Stimulated activated CD4-positive, alpha-beta T cell treated with anti-CD3 and anti-CD28 coated beads, TNF-alpha, amount 100 ng/mL, for 4 hours (primary cell): ENCODE results near the gene ZFAND4.
"Not testable (repeated sequence)": the region's sequence is repeated elsewhere in the genome, so short reads cannot be mapped to it uniquely, and the experiment has no call there.

Experiments used
- DNase-seq, 3 experiments: peaks; one replicate each; pipeline ENCODE4 v3.0.0-alpha.2; 2020; ENCODE audit warnings: low read depth in 3 of 3

Gene ZFAND4

DNA sequence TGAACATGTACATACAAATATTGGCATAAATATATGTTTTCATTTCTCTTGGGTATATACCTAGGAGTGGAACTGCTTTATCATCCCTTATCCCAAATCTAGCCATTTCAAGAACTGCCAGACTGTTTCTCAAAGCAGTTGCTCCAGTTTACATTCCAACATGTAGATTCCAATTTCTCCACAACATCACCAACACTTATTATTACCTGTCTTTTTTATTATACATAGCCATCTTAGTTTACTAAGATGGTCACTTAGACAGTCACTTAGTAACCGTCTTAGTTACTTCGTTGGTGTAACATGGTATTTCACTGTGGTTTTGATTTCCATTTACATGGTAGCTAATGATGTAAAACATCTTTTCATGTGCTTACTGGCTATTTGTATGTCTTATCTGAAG is 82.7 kb downstream of the ZFAND4 start:
- no peak for DNase-seq

GRCh38 chr10:45589009-45589408 is 83.6 kb downstream of the ZFAND4 start:
- no peak for DNase-seq

DNA sequence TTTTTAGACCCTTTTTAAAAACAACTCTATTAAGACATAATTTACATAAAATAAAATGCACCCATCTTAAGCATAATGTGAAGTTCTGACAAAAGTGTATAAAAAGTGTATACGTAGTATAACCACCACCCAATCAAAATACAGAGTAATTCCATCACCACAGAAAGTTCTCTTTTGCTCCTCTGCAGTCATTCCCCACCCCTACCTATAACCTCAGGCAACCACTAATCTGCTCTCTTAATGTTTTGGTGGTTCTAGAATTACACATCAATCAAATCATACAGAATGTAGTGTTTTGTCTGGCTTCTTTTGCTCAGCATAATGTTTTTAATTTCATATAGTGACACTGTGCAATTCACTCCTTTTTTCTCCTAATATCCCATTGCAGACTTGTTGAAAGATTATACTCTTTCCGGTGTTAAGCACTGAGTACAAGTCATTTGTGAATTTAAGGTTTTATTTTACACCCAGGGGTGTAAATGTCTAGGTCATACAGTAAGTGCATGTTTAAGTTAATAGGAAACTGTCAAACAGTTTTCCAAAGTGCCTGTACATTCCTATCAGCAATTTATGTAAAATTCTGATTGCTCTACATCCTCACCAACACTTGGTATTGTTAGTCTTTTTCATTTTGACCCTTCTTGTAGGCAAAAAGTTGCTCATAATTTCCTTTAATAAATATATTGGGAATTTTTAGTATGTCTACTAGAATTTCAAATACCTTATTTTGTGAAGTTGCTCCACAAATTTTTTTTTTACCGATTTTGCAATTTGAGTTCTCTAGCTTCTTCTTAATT is 86.3 kb downstream of the ZFAND4 start:
- no peak for DNase-seq

DNA sequence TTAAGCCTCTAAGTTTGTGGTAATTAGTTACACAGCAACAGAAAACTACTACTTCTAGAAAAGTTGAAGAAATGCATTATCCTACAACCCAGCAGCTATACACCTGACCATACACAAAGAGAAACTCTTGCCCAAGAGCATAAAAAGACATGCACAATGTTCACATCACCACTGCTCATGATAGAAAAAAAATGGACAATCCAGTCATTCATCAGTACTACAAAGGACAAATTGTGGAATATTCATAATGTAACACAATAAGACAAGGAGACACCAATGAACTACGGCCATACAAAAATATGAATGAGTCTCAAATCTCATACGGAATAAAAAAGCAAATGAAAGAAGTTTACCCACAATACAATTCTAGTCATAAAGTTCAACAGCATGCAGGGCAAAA is 87.4 kb downstream of the ZFAND4 start:
- DNase-seq = no peak

GRCh38 chr10:45582386-45582781 is 90.2 kb downstream of the ZFAND4 start:
- no peak for DNase-seq

DNA sequence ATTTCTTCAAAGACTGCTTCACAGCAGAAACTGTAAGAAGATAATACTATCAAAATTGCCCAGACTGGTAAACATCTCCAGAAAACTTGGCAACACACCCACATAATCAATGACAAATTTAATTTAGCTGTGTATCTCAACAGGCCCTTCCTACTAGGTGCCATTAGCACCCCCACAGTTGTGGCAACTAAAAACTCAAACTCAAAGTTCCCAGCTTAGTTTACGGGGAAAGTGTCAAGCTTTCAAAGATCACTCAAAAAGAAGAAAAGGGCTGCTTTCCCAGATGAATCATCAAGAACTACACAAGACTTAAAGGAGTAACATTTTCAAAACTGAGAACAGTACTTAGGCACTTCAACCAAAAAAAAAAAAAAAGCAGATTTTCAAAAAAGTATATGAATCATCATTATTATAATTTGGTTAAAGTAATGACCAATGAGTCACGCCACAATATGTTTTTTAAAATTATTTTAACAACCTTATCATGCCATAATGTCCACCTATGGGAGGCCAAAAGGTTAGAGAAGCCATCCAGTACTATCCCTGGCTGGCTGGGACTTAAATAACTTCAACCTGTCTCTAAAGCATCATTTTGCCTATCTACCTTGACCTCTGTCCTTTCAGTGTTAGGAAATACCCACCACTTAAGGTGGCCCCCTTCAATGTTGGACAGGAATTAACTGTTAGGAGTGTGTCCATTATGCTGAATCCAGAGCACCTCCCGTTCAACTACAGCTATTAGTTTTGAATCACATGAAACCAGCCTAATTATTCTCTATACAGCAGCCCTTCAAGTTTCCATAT is 90.8 kb downstream of the ZFAND4 start:
- DNase-seq = no peak

GRCh38 chr10:45581216-45581549 is 91.4 kb downstream of the ZFAND4 start:
- no peak for DNase-seq

DNA sequence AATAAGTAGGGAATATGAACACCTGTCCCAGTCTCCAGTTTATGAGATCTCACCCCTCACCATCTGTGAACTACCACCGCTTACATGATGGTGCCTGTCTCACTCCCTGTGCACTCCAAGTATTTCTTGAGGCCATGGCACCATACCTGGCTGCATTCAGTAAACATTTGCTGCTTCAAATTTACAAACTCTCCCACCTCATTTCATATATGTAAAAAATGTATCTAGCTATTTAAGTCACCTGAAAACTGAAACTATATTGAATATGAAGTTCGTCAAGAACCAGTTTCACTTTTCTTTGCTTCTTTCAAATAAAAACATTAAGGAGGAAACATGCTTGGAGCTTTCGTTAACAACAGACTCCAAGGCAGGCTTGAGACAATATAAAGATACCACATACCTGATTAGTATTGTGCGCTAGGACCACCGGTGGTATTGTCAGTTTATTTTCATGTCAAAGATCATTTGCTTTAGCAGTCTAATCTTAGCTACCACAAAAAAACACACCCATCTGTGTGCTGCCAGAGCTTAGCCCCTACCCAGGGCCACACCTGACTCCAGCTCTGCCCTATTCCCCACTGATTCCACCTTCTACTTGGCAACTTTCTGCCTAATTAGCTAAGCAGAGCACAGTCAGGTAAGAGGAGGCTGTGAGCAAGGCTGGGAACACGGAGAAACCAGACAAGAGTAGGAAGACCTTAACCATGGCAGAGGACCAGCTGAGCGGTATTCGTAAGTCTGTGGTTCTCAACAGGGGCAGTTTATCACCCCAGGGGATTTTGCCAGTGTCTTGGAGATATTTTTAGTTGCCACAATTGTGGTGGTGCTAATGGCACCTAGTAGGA is 92.0 kb downstream of the ZFAND4 start:
- no peak for DNase-seq

DNA sequence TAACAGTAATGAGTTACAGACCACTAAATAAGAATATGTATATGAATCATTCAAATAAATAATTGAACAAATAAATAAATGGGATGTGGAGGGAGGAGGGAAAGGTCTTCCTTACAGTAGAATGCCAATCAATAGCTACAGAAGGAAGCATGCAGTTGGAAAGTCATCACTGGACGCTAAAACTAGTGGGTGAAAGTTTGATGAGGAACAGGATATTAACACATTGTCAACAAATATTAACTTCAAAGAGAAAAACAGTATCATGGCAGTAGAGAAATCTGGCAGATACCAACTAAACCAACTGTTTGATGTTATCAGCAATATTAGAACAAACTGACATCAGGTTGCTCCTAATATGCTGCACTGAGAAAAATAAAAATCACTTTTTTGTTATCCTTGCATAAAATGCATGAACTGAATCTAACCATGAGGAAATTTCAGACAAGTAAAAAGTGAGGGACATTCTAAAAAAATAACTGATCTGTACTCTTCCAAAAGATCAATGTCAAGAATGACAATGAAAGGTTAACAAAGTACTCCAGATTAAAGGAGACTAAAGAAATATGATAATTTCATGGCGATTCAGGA is 94.1 kb downstream of the ZFAND4 start:
- DNase-seq = no peak

GRCh38 chr10:45575966-45576597 is 96.5 kb downstream of the ZFAND4 start:
- no peak for DNase-seq

DNA sequence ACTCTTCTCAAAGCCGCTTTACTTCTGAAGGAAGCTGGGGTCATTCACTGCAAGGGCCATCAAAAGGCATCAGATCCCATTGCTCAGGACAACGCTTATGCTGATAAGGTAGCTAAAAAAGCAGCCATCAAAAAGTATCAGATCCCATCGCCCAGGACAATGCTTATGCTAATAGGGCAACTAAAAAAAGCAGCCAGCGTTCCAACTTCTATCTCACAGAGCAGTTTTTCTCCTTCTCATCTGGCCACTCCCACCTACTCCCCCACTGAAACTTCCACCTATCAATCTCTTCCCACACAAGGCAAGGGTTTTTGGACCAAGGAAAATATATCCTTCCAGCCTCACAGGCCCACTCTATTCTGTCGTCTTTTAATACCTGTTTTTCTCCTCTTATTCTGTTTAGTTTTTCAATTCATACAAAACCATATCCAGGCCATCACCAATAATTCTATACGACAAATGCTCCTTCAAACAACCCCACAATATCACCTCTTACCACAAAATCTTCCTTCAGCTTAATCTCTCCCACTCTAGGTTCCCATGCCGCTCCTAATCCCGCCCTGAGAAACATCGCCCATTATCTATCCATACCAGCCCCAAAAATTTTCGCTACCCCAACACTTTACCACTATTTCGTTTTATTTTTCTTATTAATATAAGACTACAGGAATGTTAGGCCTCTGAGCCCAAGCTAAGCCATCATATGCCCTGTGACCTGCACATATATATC is 97.4 kb downstream of the ZFAND4 start:
- DNase-seq = not testable (repeated sequence)

- DNase-seq = no peak
Measured at GRCh38 chr10:45569471-45569870, 103.1 kb downstream of the ZFAND4 start.

DNA sequence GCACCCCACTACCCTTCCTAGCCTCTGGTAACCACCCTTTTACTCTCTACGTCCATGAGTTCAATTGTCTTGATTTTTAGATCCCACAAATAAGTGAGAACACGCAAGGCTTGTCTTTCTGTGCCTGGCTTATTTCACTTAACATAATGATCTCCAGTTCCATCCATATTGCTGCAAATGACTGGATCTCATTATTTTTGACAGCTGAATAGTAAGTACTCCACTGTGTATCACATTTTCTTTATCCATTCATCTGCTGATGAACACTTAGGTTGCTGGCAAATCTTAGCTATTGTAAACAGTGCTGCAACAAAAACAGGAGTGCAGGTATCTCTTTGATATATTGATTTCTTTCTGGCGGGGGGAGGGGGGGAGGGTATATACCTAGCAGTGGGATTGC is 106.2 kb downstream of the ZFAND4 start:
- DNase-seq = no peak
